Dedifferentiated amniotic fluid mesenchymal stem cell (primary cell): Measurements from ENCODE around the gene WDR55.
"Not testable (repeated sequence)": the region's sequence is repeated elsewhere in the genome, so short reads cannot be mapped to it uniquely, and the experiment has no call there.

Experiments
- DNase-seq: peaks from one replicate; pipeline ENCODE4 v3.0.0-alpha.2; 2016; ENCODE audit errors: extremely low spot score

The WDR55 gene

GRCh38 chr5:140647042-140647419, 17.7 kb upstream of the WDR55 start:
- no peak for DNase-seq

GRCh38 chr5:140658870-140659269, 5.8 kb upstream of the WDR55 start:
- DNase-seq, result no peak

- DNase-seq, result not testable (repeated sequence)
Observed at GRCh38 chr5:140660371-140660770, 4.3 kb upstream of the WDR55 start.

- DNase-seq, result no peak
Observed at GRCh38 chr5:140664030-140664358, 710 bp upstream of the WDR55 start.

DNA sequence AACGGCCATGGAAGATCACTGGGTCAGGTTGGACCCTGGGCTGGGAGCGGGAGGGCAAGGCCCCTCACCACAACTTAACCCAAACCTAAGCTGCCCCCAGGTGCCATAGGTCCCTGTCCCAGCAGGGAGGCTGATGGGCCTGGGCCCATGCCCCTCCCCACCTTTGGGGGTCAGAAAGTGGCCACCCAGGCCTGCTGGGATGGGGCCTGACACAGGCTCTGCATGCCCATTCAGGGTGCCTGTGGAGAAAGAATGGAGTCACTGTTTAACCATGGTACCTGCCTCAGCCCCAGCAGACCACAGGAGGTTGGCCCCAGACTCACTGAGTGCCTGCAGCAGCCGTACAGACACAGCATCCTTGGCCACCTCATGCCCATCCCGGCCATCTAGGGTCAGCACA, 6.3 kb downstream of the WDR55 start:
- not testable (repeated sequence) for DNase-seq

- no peak for DNase-seq
Observed at GRCh38 chr5:140671472-140672125, 6.9 kb downstream of the WDR55 start.

DNA sequence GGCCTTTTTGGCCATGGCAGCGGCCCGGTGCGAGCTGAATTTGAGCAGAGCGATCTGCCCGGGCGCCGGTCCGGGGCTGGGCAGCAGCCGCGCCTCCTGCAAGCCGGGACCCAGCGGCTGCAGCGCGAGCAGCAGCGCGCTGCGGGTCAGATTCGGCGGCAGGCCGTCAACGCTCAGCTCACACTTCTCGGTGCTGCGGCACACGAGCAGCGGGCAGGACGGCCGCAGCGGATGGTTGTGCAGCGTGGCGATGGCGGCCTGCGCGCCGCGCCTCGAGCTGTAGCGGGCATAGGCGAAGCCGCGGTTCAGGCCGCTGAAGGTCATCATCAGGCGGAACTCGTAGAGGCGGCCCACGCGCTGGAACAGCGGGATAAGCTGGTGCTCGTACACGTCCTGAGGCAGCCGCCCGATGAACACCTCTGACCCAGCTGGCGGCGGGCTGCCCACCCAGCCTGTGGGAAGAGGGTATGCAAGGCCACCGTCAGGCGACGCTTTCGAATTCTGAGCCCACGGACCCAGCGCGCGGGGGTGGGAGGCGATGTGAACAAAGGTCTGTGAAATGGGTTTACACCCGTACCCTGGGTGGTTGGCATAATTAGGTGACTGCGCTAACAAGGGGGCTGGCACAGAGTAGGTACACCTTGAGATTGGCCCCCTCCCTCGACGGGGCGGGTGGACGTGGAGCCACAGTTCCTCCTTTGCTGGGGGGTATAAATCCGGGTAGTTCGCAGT, 7.9 kb downstream of the WDR55 start:
- DNase-seq, result no peak

GRCh38 chr5:140673187-140673976, 8.7 kb downstream of the WDR55 start, which contains the start of gene DND1:
DND1 (minus strand) TSS chr5:140673576; CDS start chr5:140673542, 34 bp downstream.
- no peak for DNase-seq

DNA sequence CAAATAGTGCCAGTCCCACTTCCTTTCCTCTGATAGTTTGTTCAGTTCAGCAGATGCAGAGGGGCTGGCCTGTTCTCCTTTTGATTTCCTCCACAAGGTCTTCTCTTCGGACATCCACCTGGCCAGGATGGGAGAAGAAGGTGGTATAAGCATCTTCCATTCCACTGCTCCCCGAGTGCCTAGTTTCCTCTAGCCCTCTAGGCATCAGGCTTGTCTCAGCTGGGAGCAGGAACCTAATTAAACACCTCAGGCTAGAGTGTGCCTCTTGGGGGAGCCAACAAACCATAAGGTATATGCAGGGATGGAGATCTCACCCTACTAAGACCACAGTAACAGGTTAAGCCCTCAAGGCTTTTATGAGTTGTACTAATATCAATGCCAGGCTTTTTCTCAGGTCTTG, 9.5 kb downstream of the WDR55 start:
- DNase-seq, result no peak

- DNase-seq, result no peak
Observed at GRCh38 chr5:140674629-140675028, 9.9 kb downstream of the WDR55 start.

GRCh38 chr5:140677947-140678346, 13.2 kb downstream of the WDR55 start:
- DNase-seq, result no peak

DNA sequence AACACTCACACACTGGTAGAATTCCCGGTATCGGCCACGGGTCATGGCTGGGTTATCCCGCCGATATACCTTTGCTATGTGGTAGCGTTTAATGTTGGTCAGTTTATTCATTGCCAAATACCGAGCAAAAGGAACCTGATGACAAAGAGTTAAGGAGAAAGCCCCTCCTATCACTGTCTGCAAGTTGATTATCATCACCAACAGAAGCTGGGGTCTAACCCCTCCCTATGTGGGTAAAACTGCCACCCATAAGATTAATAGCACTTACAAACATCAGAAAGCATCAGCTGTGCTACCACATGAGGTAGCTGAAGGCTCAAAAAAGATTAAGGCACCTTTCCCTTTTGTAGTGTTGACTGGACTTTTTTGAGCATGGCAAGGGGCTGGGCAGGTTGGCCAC, 14.3 kb downstream of the WDR55 start:
- no peak for DNase-seq

- no peak for DNase-seq
Observed at GRCh38 chr5:140690376-140690932, 25.8 kb downstream of the WDR55 start.

GRCh38 chr5:140690941-140691924, 26.5 kb downstream of the WDR55 start, which contains the start of the genes HARS1 and HARS2:
HARS1 (minus strand) TSS chr5:140691370; CDS start chr5:140691304, 66 bp downstream.
HARS2 (plus strand) TSS chr5:140691455; CDS start chr5:140691649, 194 bp downstream.
- peak; percentile 95 for DNase-seq

GRCh38 chr5:140694276-140694675, 29.6 kb downstream of the WDR55 start:
- DNase-seq, result no peak

- no peak for DNase-seq
Observed at GRCh38 chr5:140696891-140697492, 32.3 kb downstream of the WDR55 start.

DNA sequence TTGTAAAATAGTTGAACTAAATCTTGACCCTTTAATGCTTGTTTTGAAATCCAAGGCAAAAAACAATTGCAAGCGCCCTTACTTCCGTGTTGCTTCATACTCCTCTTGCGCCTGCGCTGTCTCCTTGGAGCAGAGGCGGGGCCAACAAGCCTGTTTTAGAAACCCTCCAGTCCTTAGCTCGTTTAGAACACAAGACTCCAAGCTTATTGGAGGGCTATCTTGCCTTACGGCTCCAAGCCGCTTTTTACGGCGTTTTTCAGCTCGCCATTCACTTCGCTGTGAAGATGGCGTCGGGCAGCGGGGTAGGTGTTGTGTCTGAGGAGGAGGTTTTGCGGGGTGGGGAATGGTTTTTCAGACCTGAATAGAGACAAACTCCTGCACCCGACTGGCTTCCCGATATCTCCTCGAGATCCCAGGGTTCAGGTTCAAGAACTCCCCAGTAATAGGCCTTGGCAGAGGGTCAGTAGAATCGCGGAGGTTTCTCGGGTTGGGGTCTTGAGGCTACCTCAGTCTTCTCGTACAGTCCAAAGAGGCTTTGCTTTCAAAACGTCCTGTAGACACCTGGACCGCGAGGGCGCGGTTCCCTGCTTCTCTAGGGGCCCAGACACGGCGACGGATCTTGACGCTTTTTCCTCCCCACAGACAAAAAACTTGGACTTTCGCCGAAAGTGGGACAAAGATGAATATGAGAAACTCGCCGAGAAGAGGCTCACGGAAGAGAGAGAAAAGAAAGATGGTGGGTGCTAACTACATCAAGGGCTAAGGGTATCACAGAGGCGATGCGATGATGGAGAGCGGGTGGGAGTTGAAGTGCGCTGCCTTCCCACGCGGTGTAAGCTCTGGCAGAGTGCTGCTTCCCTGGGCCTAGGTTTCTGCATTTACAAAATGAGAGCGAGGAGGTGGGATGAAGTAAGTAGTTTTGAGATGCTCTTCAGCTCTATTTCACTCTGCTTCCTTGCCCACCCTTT, 35.8 kb downstream of the WDR55 start, which contains the start of gene ZMAT2:
Gene ZMAT2, plus strand, starts transcription at position 271 of the 968 bp plus-strand sequence. Its CDS starts 14 bp downstream, at position 285.
- peak; percentile 99 for DNase-seq

DNA sequence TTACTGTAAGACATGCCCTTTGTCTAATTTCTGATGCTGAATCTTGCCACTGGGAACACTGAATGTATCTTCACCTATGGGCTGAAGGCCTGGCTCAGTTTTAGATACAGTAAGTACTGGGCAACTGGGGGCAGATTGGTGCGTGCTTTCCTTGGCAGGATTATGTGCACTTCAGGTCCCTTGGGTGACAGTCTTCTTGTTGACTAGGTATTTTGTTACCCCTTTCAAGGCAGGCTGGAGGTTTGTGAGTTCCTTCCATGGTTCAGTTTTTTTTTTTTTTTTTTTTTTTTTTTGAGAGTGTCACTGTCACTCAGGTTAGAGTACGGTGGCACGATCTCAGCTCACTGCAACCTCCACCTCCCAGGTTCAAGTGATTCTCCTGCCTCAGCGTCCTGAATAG, 43.1 kb downstream of the WDR55 start:
- DNase-seq, result no peak

GRCh38 chr5:140708787-140709186, 44.1 kb downstream of the WDR55 start:
- not testable (repeated sequence) for DNase-seq
